SK-N-SH (cell line): Measurements from ENCODE around the gene STAM2. TPM values are rescaled to one million over a fixed set of nuclear protein-coding genes. Genes with fewer than 3 reads are reported as not detected.

ENCODE experiments used
- CTCF ChIA-PET: fragments of 300-600, 350-600 bp; formaldehyde crosslinking; extraction: SDS; loops from one replicate; lab custom pipeline; 2021; lab: Yijun Ruan, JAX
- POLR2A ChIA-PET: fragments of 350-600 bp; sonication (Branson Sonifier 250); formaldehyde crosslinking; extraction: SDS; loops from one replicate; lab custom pipeline; 2020; ENCODE audit warnings: antibody characterized with exemption, inconsistent platforms; lab: Yijun Ruan, JAX
- DNase-seq: peaks from one replicate; pipeline ENCODE4 v3.0.0; 2012
- H2AFZ ChIP-seq: fragments of 200-600 bp; sonication (generic); 2 replicates; pipeline ENCODE4 v1.8.1; 2016; ENCODE audit warnings: antibody characterized with exemption, mild to moderate bottlenecking, low read depth
- H3F3A ChIP-seq: fragments of 200-600 bp; sonication (generic); replicated peaks from 2 replicates; pipeline ENCODE3; 2016; ENCODE audit warnings: antibody characterized with exemption, mild to moderate bottlenecking; ENCODE audit not compliant: insufficient read depth
- H3K27ac ChIP-seq, 2 experiments: fragments of 200-500 bp in 1 of 2; fragments of 200-600 bp in 1 of 2; sonication (Bioruptor generic) in 1 of 2; sonication (generic), shearing (Covaris generic) in 1 of 2; 2 replicates each; pipeline versions ENCODE4 v1.5.1 to v1.6.1; 2014 to 2016; ENCODE audit warnings: low read depth in 2 of 2, inconsistent platforms in 1 of 2, low read length in 1 of 2, mild to moderate bottlenecking in 1 of 2, mixed read lengths in 1 of 2
- H3K27me3 ChIP-seq: fragments of 200-600 bp; sonication (generic), shearing (Covaris generic); 2 replicates; pipeline ENCODE4 v1.6.1; 2016; ENCODE audit warnings: mixed run types; ENCODE audit not compliant: insufficient read depth
- H3K36me3 ChIP-seq, 2 experiments: fragments of 200-500 bp in 1 of 2; fragments of 200-600 bp in 1 of 2; sonication (Bioruptor generic) in 1 of 2; sonication (generic) in 1 of 2; replicated peaks in 1 of 2; 2 replicates each; pipeline versions ENCODE3 to v1.5.1; 2014 to 2016; ENCODE audit warnings: low read length in 1 of 2, mild to moderate bottlenecking in 1 of 2; ENCODE audit not compliant: insufficient read depth in 2 of 2, control insufficient read depth in 1 of 2
- H3K4me1 ChIP-seq, 2 experiments: fragments of 200-500 bp in 1 of 2; fragments of 200-600 bp in 1 of 2; sonication (Bioruptor generic) in 1 of 2; sonication (generic), shearing (Covaris generic) in 1 of 2; 2 replicates each; pipeline versions ENCODE4 v1.5.1 to v1.6.1; 2014 to 2016; ENCODE audit warnings: low read depth in 1 of 2, low read length in 1 of 2, mixed run types in 1 of 2; ENCODE audit not compliant: insufficient read depth in 2 of 2, control insufficient read depth in 1 of 2
- H3K4me2 ChIP-seq: fragments of 200-600 bp; sonication (generic), shearing (Covaris generic); 2 replicates; pipeline ENCODE4 v1.6.1; 2017; ENCODE audit warnings: mixed run types
- H3K4me3 ChIP-seq, 2 experiments: fragments of 200-500 bp in 1 of 2; fragments of 200-600 bp in 1 of 2; sonication (Bioruptor generic) in 1 of 2; sonication (generic), shearing (Covaris generic) in 1 of 2; 2 replicates each; pipeline versions ENCODE4 v1.5.1 to v1.8.1; 2014 to 2016; ENCODE audit warnings: low read depth in 2 of 2, inconsistent platforms in 1 of 2, low read length in 1 of 2, mild to moderate bottlenecking in 1 of 2, mixed read lengths in 1 of 2, moderate library complexity in 1 of 2
- H3K79me2 ChIP-seq: fragments of 200-600 bp; sonication (generic); 2 replicates; pipeline ENCODE4 v1.8.1; 2017; ENCODE audit warnings: mild to moderate bottlenecking; ENCODE audit not compliant: insufficient read depth
- H3K9ac ChIP-seq: fragments of 200-600 bp; sonication (generic); 2 replicates; pipeline ENCODE4 v1.6.1; 2017; ENCODE audit warnings: mixed run types
- H3K9me2 ChIP-seq: fragments of 200-600 bp; sonication (generic); 2 replicates; pipeline ENCODE4 v1.6.1; 2017; ENCODE audit warnings: mixed run types
- H3K9me3 ChIP-seq: fragments of 200-600 bp; sonication (generic); 2 replicates; pipeline ENCODE4 v1.6.1; 2017; ENCODE audit warnings: mixed run types, mild to moderate bottlenecking, moderate library complexity
- H4K20me1 ChIP-seq: fragments of 200-600 bp; sonication (generic); 2 replicates; pipeline ENCODE4 v1.6.1; 2017; ENCODE audit warnings: mild to moderate bottlenecking, mixed run types; ENCODE audit not compliant: insufficient read depth
- ELF1 ChIP-seq: IDR thresholded peaks from 2 replicates; pipeline ENCODE4 v1.4.0; 2012
- EZH2phosphoT487 ChIP-seq: fragments of 200-600 bp; sonication (generic); IDR thresholded peaks from 2 replicates; pipeline ENCODE4 v1.6.1; 2017; ENCODE audit warnings: low read depth, mixed run types, mild to moderate bottlenecking, antibody characterized with exemption, moderate library complexity, borderline replicate concordance
- FOSL2 ChIP-seq: IDR thresholded peaks from 2 replicates; pipeline ENCODE4 v1.4.0; 2012; ENCODE audit warnings: low read depth, mild to moderate bottlenecking, moderate library complexity, borderline replicate concordance
- FOXJ3 ChIP-seq: sonication (generic); formaldehyde crosslinking; IDR thresholded peaks from 2 replicates; pipeline ENCODE4 v1.5.1; 2020; ENCODE audit warnings: mild to moderate bottlenecking, missing genetic modification reagents
- GATA2 ChIP-seq: sonication (generic); formaldehyde crosslinking; IDR thresholded peaks from 2 replicates; pipeline ENCODE4 v1.5.0; 2020; ENCODE audit warnings: mild to moderate bottlenecking, missing genetic modification reagents
- JUND ChIP-seq: IDR thresholded peaks from 2 replicates; pipeline ENCODE4 v1.4.0; 2012
- NFIC ChIP-seq: IDR thresholded peaks from 2 replicates; pipeline ENCODE4 v1.4.0; 2012; ENCODE audit warnings: borderline replicate concordance
- NRF1 ChIP-seq: IDR thresholded peaks from 2 replicates; pipeline ENCODE4 v1.6.1; 2012; ENCODE audit warnings: low read depth, mild to moderate bottlenecking, low read length
- POLR2AphosphoS5 ChIP-seq: IDR thresholded peaks from 2 replicates; pipeline ENCODE4 v1.6.1; 2012; ENCODE audit warnings: low read depth, low read length
- RAD21 ChIP-seq: IDR thresholded peaks from 2 replicates; pipeline ENCODE4 v1.6.1; 2012; ENCODE audit warnings: mild to moderate bottlenecking, low read length
- RFX5 ChIP-seq: IDR thresholded peaks from 2 replicates; pipeline ENCODE4 v1.6.1; 2012; ENCODE audit warnings: mild to moderate bottlenecking, improper control_type of control experiment, low read length
- RXRA ChIP-seq: IDR thresholded peaks from 2 replicates; pipeline ENCODE4 v1.4.0; 2012; ENCODE audit warnings: low read depth, mild to moderate bottlenecking, borderline replicate concordance
- SIN3A ChIP-seq: IDR thresholded peaks from 2 replicates; pipeline ENCODE4 v1.6.1; 2012; ENCODE audit warnings: low read depth, mild to moderate bottlenecking, low read length, moderate library complexity, borderline replicate concordance
- SMC3 ChIP-seq: IDR thresholded peaks from 2 replicates; pipeline ENCODE4 v1.6.1; 2012; ENCODE audit warnings: low read depth, low read length, improper control_type of control experiment
- TAF1 ChIP-seq: IDR thresholded peaks from 2 replicates; pipeline ENCODE4 v1.6.1; 2012; ENCODE audit warnings: low read depth, mild to moderate bottlenecking, low read length, moderate library complexity, borderline replicate concordance
- TCF12 ChIP-seq: IDR thresholded peaks from 2 replicates; pipeline ENCODE4 v1.4.0; 2012
- YY1 ChIP-seq: IDR thresholded peaks from 2 replicates; pipeline ENCODE4 v1.4.0; 2012; ENCODE audit warnings: low read depth, mild to moderate bottlenecking
- WGBS: methylation state at CpG from one replicate; pipeline ENCODE4 v1.1.6; 2017; ENCODE audit warnings: low lambda C conversion rate; 5-methylcytosine and 5-hydroxymethylcytosine counted together
- polyA plus RNA-seq, 3 experiments: library from polyadenylated mRNA; depleted of rRNA; stranded (reverse); fragments of >200 nt; gene quantifications; 2 replicates each; pipeline ENCODE4 v1.2.3, GENCODE V29; 2012
- TF ChIP-seq, protein P1 (sequence below): IDR thresholded peaks from 2 replicates; pipeline ENCODE4; 2012
- TF ChIP-seq, protein P2 (sequence below): IDR thresholded peaks from 2 replicates; pipeline ENCODE4 v1.4.0; 2012; ENCODE audit warnings: low read depth
- TF ChIP-seq, protein P3 (sequence below): IDR thresholded peaks from 2 replicates; pipeline ENCODE4 v1.4.0; 2012; ENCODE audit warnings: low read depth, borderline replicate concordance
- TF ChIP-seq, protein P4 (sequence below): fragments of 150-350 bp; IDR thresholded peaks from 2 replicates; pipeline ENCODE4 v1.6.1; 2017; ENCODE audit warnings: antibody characterized with exemption, low read length, low read depth, borderline replicate concordance
- TF ChIP-seq, protein P5 (sequence below): fragments of 200-600 bp; sonication (generic); IDR thresholded peaks from 2 replicates; pipeline ENCODE4 v1.6.1; 2017; ENCODE audit warnings: antibody characterized with exemption, mild to moderate bottlenecking, moderate library complexity
- TF ChIP-seq, protein P6 (sequence below): IDR thresholded peaks from 2 replicates; pipeline ENCODE4 v1.6.1; 2012; ENCODE audit warnings: mild to moderate bottlenecking, low read depth, low read length, moderate library complexity

STAM2 gene
- polyA plus RNA-seq (2012; rRNA removed), result 6.9 and 10.1 TPM in 2 replicates
- 8.4 and 9.2 TPM in 2 replicates for polyA plus RNA-seq (2012; cell fraction: cytosol; rRNA removed)
- polyA plus RNA-seq (2012; cell fraction: nucleus; rRNA removed), result 7.6 and 20.4 TPM in 2 replicates

DNA sequence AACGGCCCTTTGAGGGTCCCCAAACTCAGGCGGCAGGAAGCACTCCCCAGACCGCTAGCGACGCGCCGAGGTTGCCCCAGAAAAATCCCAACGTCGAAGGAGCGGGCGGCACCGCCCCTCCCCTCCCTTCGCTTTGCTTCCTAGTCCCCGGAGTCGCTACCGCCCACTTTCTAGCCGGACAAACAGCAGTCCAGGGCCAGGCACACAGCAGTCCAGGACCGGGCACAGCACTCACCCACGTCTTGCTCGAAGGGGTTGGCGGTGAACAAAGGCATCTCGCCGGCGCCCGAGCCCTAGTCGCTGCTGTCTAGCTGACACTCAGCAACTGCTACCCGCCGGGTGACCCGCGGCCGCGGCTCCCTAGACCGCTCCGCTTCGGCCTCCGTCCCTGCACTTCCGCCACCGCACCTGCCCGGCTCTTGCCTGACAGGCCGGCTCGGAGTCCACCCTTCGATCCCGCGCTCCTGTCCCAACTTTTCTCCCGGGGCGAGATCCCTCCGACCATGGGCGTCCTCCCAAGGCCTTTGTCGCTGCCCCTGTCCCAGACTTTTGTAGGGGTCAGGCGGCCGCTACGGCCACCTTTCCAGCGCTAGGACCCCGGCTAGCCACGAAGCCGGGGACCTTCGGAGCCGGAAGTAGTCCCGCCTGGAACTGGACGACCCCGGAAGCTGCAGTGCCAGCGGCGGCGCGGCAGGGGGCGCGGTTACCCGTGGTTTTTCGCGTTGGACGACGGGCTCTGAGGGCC, at the start of gene STAM2:
Gene STAM2 (minus strand): TSS at position 396 of the 745 bp plus-strand sequence. CDS start 121 bp downstream, at position 275.
- Histone ChIP-seq H3K79me2 (peaks cover 44% of the 10 kb centered on the region), H3K9me3 (no peaks in the 10 kb centered on the region), H3K27me3 (no peaks in the 10 kb centered on the region), H2AFZ (peak within 1 kb of the TSS; percentile 98), H4K20me1 (peaks cover 12% of the 10 kb centered on the region), H3F3A (peaks cover 12% of the 10 kb centered on the region), H3K36me3 (no peaks in the 10 kb centered on the region), H3K4me1 (peaks cover 0 to 6% of the 10 kb centered on the region in 2 experiments; a peak in 2 of 4 replicates), H3K9me2 (no peaks in the 10 kb centered on the region), H3K27ac (peak within 1 kb of the TSS; percentile 92 to 97), H3K4me3 (peak within 1 kb of the TSS; percentile 77 to 94), H3K9ac (peak within 1 kb of the TSS; percentile 92), H3K4me2 (peak within 1 kb of the TSS; percentile 75)
- 0% methylated on average over 24 of the region's 72 CpGs for WGBS
- DNase-seq, result peak; percentile 94
- ChIA-PET POLR2A (interaction anchor here (0.5 to 1.0 kb wide), 2 partner anchors 472 to 541 kb away, joined by 3 read pairs; partner anchors contain the start of gene PRPF40A), CTCF (interaction anchor here (0.6 to 5.0 kb wide), 44 partner anchors 9 to 686 kb away, joined by 3 to 44 read pairs (median 4); partner anchors contain the start of gene PRPF40A)
- TF ChIP-seq GATA2 (CRISPR knock-in tag), result no peak
- TF ChIP-seq, protein P1, sequence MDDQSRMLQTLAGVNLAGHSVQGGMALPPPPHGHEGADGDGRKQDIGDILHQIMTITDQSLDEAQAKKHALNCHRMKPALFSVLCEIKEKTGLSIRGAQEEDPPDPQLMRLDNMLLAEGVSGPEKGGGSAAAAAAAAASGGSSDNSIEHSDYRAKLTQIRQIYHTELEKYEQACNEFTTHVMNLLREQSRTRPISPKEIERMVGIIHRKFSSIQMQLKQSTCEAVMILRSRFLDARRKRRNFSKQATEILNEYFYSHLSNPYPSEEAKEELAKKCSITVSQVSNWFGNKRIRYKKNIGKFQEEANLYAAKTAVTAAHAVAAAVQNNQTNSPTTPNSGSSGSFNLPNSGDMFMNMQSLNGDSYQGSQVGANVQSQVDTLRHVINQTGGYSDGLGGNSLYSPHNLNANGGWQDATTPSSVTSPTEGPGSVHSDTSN, result no peak; the same call in 1 of the 2 replicates
- no peak for TF ChIP-seq YY1
- peak; percentile 81 for TF ChIP-seq POLR2AphosphoS5
- no peak for TF ChIP-seq JUND
- TF ChIP-seq EZH2phosphoT487, result no peak
- no peak for TF ChIP-seq NRF1
- no peak for TF ChIP-seq RFX5
- TF ChIP-seq, protein P2, sequence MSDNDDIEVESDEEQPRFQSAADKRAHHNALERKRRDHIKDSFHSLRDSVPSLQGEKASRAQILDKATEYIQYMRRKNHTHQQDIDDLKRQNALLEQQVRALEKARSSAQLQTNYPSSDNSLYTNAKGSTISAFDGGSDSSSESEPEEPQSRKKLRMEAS, result peak; percentile 64; the same call in 1 of the 2 replicates
- no peak for TF ChIP-seq NFIC
- TF ChIP-seq ELF1, result peak; percentile 97
- TF ChIP-seq RAD21, result peak; percentile 89
- TF ChIP-seq, protein P3, sequence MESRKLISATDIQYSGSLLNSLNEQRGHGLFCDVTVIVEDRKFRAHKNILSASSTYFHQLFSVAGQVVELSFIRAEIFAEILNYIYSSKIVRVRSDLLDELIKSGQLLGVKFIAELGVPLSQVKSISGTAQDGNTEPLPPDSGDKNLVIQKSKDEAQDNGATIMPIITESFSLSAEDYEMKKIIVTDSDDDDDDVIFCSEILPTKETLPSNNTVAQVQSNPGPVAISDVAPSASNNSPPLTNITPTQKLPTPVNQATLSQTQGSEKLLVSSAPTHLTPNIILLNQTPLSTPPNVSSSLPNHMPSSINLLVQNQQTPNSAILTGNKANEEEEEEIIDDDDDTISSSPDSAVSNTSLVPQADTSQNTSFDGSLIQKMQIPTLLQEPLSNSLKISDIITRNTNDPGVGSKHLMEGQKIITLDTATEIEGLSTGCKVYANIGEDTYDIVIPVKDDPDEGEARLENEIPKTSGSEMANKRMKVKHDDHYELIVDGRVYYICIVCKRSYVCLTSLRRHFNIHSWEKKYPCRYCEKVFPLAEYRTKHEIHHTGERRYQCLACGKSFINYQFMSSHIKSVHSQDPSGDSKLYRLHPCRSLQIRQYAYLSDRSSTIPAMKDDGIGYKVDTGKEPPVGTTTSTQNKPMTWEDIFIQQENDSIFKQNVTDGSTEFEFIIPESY, result no peak
- TF ChIP-seq, protein P4, sequence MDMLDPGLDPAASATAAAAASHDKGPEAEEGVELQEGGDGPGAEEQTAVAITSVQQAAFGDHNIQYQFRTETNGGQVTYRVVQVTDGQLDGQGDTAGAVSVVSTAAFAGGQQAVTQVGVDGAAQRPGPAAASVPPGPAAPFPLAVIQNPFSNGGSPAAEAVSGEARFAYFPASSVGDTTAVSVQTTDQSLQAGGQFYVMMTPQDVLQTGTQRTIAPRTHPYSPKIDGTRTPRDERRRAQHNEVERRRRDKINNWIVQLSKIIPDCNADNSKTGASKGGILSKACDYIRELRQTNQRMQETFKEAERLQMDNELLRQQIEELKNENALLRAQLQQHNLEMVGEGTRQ, result no peak
- TF ChIP-seq SMC3, result peak; percentile 68
- TF ChIP-seq TCF12, result peak; percentile 23; the same call in 1 of the 2 replicates
- TF ChIP-seq TAF1, result peak; percentile 45; the same call in 1 of the 2 replicates
- TF ChIP-seq FOSL2, result no peak
- TF ChIP-seq SIN3A, result peak; percentile 18; the same call in 1 of the 2 replicates
- TF ChIP-seq, protein P5, sequence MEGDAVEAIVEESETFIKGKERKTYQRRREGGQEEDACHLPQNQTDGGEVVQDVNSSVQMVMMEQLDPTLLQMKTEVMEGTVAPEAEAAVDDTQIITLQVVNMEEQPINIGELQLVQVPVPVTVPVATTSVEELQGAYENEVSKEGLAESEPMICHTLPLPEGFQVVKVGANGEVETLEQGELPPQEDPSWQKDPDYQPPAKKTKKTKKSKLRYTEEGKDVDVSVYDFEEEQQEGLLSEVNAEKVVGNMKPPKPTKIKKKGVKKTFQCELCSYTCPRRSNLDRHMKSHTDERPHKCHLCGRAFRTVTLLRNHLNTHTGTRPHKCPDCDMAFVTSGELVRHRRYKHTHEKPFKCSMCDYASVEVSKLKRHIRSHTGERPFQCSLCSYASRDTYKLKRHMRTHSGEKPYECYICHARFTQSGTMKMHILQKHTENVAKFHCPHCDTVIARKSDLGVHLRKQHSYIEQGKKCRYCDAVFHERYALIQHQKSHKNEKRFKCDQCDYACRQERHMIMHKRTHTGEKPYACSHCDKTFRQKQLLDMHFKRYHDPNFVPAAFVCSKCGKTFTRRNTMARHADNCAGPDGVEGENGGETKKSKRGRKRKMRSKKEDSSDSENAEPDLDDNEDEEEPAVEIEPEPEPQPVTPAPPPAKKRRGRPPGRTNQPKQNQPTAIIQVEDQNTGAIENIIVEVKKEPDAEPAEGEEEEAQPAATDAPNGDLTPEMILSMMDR, result peak; percentile 93
- TF ChIP-seq FOXJ3, result no peak
- TF ChIP-seq, protein P6, sequence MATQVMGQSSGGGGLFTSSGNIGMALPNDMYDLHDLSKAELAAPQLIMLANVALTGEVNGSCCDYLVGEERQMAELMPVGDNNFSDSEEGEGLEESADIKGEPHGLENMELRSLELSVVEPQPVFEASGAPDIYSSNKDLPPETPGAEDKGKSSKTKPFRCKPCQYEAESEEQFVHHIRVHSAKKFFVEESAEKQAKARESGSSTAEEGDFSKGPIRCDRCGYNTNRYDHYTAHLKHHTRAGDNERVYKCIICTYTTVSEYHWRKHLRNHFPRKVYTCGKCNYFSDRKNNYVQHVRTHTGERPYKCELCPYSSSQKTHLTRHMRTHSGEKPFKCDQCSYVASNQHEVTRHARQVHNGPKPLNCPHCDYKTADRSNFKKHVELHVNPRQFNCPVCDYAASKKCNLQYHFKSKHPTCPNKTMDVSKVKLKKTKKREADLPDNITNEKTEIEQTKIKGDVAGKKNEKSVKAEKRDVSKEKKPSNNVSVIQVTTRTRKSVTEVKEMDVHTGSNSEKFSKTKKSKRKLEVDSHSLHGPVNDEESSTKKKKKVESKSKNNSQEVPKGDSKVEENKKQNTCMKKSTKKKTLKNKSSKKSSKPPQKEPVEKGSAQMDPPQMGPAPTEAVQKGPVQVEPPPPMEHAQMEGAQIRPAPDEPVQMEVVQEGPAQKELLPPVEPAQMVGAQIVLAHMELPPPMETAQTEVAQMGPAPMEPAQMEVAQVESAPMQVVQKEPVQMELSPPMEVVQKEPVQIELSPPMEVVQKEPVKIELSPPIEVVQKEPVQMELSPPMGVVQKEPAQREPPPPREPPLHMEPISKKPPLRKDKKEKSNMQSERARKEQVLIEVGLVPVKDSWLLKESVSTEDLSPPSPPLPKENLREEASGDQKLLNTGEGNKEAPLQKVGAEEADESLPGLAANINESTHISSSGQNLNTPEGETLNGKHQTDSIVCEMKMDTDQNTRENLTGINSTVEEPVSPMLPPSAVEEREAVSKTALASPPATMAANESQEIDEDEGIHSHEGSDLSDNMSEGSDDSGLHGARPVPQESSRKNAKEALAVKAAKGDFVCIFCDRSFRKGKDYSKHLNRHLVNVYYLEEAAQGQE, result no peak
- TF ChIP-seq RXRA, result no peak
